K562 (cell line): ENCODE results near the gene CRYBA4. TPM values are rescaled to one million over a fixed set of nuclear protein-coding genes. Genes with fewer than 3 reads are reported as not detected.

Source experiments
- ATF4 ChIP-seq: fragments of 450-650 bp; formaldehyde crosslinking; IDR thresholded peaks from 2 replicates; pipeline ENCODE4 v1.4.0; 2022; ENCODE audit warnings: mild to moderate bottlenecking, moderate library complexity
- BRF2 ChIP-seq: IDR thresholded peaks from 3 replicates; pipeline ENCODE4 v1.6.1; 2011; ENCODE audit warnings: borderline replicate concordance, mild to moderate bottlenecking; ENCODE audit not compliant: insufficient read length, insufficient read depth
- CHD1 ChIP-seq: fragments of 200-600 bp; sonication (generic); IDR thresholded peaks from one replicate; pipeline ENCODE4 v1.6.1; 2012; ENCODE audit warnings: mild to moderate bottlenecking, moderate library complexity, low read length, inconsistent platforms
- CREB1 ChIP-seq, 2 experiments: sonication (generic) in 1 of 2; formaldehyde crosslinking in 1 of 2; IDR thresholded peaks; 2 replicates each; pipeline versions ENCODE4 v1.6.1 to v1.8.0; 2012 to 2022; ENCODE audit warnings: inconsistent platforms in 1 of 2, mild to moderate bottlenecking in 1 of 2, missing genetic modification reagents in 1 of 2, moderate library complexity in 1 of 2
- GTF3C2 ChIP-seq: IDR thresholded peaks from 3 replicates; pipeline ENCODE4 v1.6.1; 2011; ENCODE audit warnings: borderline replicate concordance, mild to moderate bottlenecking, moderate library complexity; ENCODE audit not compliant: insufficient read length; ENCODE audit errors: extremely low read depth
- HSF4 ChIP-seq: fragments of 250-450 bp; sonication (Bioruptor Pico); IDR thresholded peaks from 2 replicates; pipeline ENCODE4 v2.1.2; 2022; ENCODE audit warnings: mild to moderate bottlenecking, moderate library complexity, borderline replicate concordance
- MAFF ChIP-seq: IDR thresholded peaks from 2 replicates; pipeline ENCODE4 v1.6.1; 2012; ENCODE audit warnings: low read length, improper control_type of control experiment
- NR2F6 ChIP-seq: fragments of 450-650 bp; formaldehyde crosslinking; IDR thresholded peaks from 2 replicates; pipeline ENCODE4 v1.4.0; 2020; ENCODE audit warnings: mild to moderate bottlenecking
- SAP30 ChIP-seq: fragments of 200-600 bp; sonication (generic); IDR thresholded peaks from 2 replicates; pipeline ENCODE4 v1.6.1; 2012; ENCODE audit warnings: borderline replicate concordance, low read depth, mild to moderate bottlenecking, moderate library complexity, low read length, control low read depth, inconsistent platforms; ENCODE audit not compliant: insufficient read depth, poor library complexity, severe bottlenecking
- SMARCE1 ChIP-seq: fragments of 450-650 bp; IDR thresholded peaks from 2 replicates; pipeline ENCODE4 v1.7.1; 2016; ENCODE audit warnings: mild to moderate bottlenecking
- TCF3 ChIP-seq: sonication (generic); formaldehyde crosslinking; IDR thresholded peaks from 2 replicates; pipeline ENCODE4 v1.4.0; 2020; ENCODE audit warnings: mild to moderate bottlenecking, missing genetic modification reagents
- THRA ChIP-seq: fragments of 450-650 bp; IDR thresholded peaks from 2 replicates; pipeline ENCODE4 v1.6.1; 2017; ENCODE audit warnings: mild to moderate bottlenecking, moderate library complexity
- ZNF77 ChIP-seq: fragments of 250-450 bp; sonication (Bioruptor Pico); IDR thresholded peaks from 2 replicates; pipeline ENCODE4 v1.5.0; 2020
- polyA plus RNA-seq, 8 experiments: library from polyadenylated mRNA; depleted of rRNA in 4 of 8; stranded (reverse) in 5 of 8; unstranded in 3 of 8; fragments of >200 nt; fragmentation: Nextera tagmentation in 2 of 8; fragmentation: Illumina TruSeq in 1 of 8; extraction: Ambion mirVana in 2 of 8; extraction: Trizol in 1 of 8; gene quantifications; 2 replicates each; pipeline versions ENCODE4 v1.2.1 to v1.2.3, GENCODE V29; 2011 to 2014; ENCODE audit warnings: inconsistent platforms in 1 of 8, missing spikeins in 1 of 8
- total RNA-seq, 7 experiments: library from RNA; depleted of rRNA in 6 of 7; stranded (reverse); fragments of >200 nt in 6 of 7; fragmentation: Illumina TruSeq in 2 of 7; extraction: Trizol in 2 of 7; gene quantifications; 2 replicates each; pipeline versions ENCODE4 v1.2.1 to v1.2.3, GENCODE V29; 2011 to 2021; ENCODE audit warnings: low replicate concordance in 1 of 7
- TF ChIP-seq, protein P1 (sequence below): sonication (generic); formaldehyde crosslinking; IDR thresholded peaks from 2 replicates; pipeline ENCODE4 v1.8.1; 2023; ENCODE audit warnings: missing genetic modification reagents, mild to moderate bottlenecking, borderline replicate concordance

Gene CRYBA4
- total and polyA plus RNA-seq, 9 of the 15 experiments (the other 6 are each of a cell fraction or from before 2014, with no cell fraction given) = 0.59 to 3.3 (median 1.6) TPM

DNA sequence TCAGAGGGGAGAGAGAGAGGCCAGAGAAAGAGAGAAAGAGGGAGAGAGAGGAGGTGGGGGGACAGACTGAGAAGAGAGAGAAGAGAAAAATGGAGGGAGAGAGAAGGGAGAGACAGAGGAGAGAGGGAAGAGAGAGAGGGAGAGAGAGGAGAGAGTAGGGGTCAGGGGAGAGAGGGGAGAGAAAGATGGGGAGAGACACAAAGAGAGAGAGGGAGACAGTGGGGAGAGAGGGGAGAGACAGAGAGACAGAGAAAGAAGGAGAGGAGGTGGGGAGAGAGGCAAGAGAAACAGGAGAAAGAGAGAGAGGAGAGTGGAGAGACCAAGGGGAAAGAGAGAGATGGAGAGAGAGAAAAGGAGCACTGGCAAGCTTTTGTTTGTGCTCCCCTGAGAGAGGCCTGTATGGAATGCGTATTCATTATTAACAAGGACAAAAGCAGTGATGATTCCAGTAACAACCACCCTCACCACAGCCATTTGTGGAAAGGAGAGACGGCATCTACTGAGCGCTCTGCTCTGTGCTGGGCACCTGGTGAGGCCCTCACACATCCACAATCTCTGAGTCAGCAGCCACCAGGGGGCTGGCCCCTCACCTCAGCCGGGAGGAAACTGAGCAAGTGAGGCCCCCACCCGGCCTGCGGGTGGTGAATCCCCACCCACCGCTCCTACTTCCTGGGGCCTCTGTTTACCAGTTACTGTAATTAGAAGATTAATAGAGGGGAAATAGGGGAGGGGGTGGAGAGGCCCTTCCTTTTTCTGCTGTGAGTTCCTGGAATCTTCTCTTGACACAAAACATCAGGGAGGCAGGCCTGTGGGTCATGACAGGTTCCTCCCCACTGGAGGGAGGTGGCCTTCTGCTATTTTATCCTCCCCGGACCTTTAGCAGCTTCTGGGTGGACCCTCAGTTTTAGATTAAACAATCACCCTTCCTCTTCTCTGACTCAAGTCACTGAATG lies 21.0 kb downstream of the CRYBA4 start (continued):
- TF ChIP-seq, protein P1, sequence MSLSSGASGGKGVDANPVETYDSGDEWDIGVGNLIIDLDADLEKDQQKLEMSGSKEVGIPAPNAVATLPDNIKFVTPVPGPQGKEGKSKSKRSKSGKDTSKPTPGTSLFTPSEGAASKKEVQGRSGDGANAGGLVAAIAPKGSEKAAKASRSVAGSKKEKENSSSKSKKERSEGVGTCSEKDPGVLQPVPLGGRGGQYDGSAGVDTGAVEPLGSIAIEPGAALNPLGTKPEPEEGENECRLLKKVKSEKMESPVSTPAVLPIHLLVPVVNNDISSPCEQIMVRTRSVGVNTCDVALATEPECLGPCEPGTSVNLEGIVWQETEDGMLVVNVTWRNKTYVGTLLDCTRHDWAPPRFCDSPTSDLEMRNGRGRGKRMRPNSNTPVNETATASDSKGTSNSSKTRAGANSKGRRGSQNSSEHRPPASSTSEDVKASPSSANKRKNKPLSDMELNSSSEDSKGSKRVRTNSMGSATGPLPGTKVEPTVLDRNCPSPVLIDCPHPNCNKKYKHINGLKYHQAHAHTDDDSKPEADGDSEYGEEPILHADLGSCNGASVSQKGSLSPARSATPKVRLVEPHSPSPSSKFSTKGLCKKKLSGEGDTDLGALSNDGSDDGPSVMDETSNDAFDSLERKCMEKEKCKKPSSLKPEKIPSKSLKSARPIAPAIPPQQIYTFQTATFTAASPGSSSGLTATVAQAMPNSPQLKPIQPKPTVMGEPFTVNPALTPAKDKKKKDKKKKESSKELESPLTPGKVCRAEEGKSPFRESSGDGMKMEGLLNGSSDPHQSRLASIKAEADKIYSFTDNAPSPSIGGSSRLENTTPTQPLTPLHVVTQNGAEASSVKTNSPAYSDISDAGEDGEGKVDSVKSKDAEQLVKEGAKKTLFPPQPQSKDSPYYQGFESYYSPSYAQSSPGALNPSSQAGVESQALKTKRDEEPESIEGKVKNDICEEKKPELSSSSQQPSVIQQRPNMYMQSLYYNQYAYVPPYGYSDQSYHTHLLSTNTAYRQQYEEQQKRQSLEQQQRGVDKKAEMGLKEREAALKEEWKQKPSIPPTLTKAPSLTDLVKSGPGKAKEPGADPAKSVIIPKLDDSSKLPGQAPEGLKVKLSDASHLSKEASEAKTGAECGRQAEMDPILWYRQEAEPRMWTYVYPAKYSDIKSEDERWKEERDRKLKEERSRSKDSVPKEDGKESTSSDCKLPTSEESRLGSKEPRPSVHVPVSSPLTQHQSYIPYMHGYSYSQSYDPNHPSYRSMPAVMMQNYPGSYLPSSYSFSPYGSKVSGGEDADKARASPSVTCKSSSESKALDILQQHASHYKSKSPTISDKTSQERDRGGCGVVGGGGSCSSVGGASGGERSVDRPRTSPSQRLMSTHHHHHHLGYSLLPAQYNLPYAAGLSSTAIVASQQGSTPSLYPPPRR = no peak
- TF ChIP-seq HSF4 (CRISPR knock-in tag) (no peak), THRA (no peak), SAP30 (no peak), BRF2 (no peak), CHD1 (no peak), MAFF (no peak), GTF3C2 (no peak), ATF4 (no peak), NR2F6 (CRISPR knock-in tag) (no peak), TCF3 (0 out of 2 replicates have a peak, but pooled peaks have one; percentile 5), CREB1 (IDR thresholded peaks at IDR 0.05) (no peak), CREB1 (CRISPR knock-in tag; IDR thresholded peaks at IDR 0.05) (no peak), SMARCE1 (no peak; the same call in 1 of the 2 replicates), ZNF77 (CRISPR knock-in tag) (no peak)
